Pancreas (tissue), 10 donors: ENCODE results near the gene FKBP4. TPM values are rescaled to one million over a fixed set of nuclear protein-coding genes. Genes with fewer than 3 reads are reported as not detected.

Experiments
- ATAC-seq, 4 donors: fragments of 200-7000 bp; cut with Tn5 transposase; one replicate each; pipeline versions ENCODE4 v1.8.0 to v1.9.1; 2020; ENCODE audit warnings: mild to moderate bottlenecking in 4 of 4, moderate library complexity in 4 of 4
- DNase-seq, 6 donors: peaks; one replicate each; pipeline ENCODE4 v3.0.0-alpha.2; 2020
- FAIRE-seq: peaks from 2 replicates; lab custom pipeline; 2012; peaks lifted over from hg19 to GRCh38; lab: Jason Lieb, UNC
- H3K27ac ChIP-seq, 4 donors: fragments of 200-600 bp; sonication (generic); 1 replicate in 3 of 4; 2 replicates in 1 of 4; pipeline versions ENCODE4 v1.5.0 to v1.8.0; 2020
- H3K27me3 ChIP-seq, 4 donors: fragments of 200-600 bp; one replicate each; pipeline ENCODE4 v1.8.0; 2021
- H3K36me3 ChIP-seq, 3 donors: fragments of 200-600 bp; sonication (generic) in 1 of 3; one replicate each; pipeline versions ENCODE4 v1.5.0 to v1.8.0; 2020 to 2021
- H3K4me1 ChIP-seq, 3 donors: fragments of 200-600 bp; one replicate each; pipeline ENCODE4 v1.8.0; 2021
- H3K4me3 ChIP-seq, 4 donors: fragments of 200-600 bp; sonication (generic) in 2 of 4; one replicate each; pipeline versions ENCODE4 v1.5.0 to v1.8.0; 2020 to 2021
- H3K9me3 ChIP-seq, 4 donors: fragments of 200-600 bp; one replicate each; pipeline ENCODE4 v1.8.0; 2021
- CTCF ChIP-seq, 4 donors: fragments of 200-600 bp; sonication (generic) in 3 of 4; IDR thresholded peaks; one replicate each; pipeline versions ENCODE4 v1.5.0 to v1.8.0; 2021; ENCODE audit warnings: antibody characterized with exemption in 4 of 4
- WGBS, 2 donors: extraction: QIAGEN DNeasy Blood & Tissue Kit; methylation state at CpG; one replicate each; pipeline ENCODE4 v1.1.7; 2013; 5-methylcytosine and 5-hydroxymethylcytosine counted together
- intact Hi-C, 3 donors: fragments of 100-400 bp; cut with DNase I; formaldehyde crosslinking; loops; one replicate each; pipeline versions ENCODE4 v1.11.1 to v1.14.2; 2022
- polyA plus RNA-seq, 2 donors: library from polyadenylated mRNA; stranded (reverse); fragments of 200-250 nt; gene quantifications; one replicate each; pipeline ENCODE4 v1.2.3, GENCODE V29; 2013
- total RNA-seq, 6 donors: library from RNA; stranded (reverse); fragmentation: NEBNext Ultra II Directional in 4 of 6; extraction: Animal tissue kit (Norgen Biotek cat#: 25700) in 4 of 6; gene quantifications; one replicate each; pipeline versions ENCODE4 v1.2.1 to v1.2.4, GENCODE V29; 2021 to 2023
- donor health status: healthy with polysubstance abuse.
- donor health status: DM: no; HTN: no; CAD: no; lungs with moderate emphysema.
- donor health status: DM: no; HTN: no; CAD: no.
- donor health status: control.
- donor health status: control.
- donor health status: Bipolar disorder and iron deficiency.
- donor health status: DM: yes; HTN: yes; CAD: no.
- donor health status: DM: no; HTN: no; CAD: no.
- donor health status: DM: no; HTN: no; CAD: no.
- donor health status: DM: yes; HTN: yes; CAD: no.

Gene FKBP4
- total and polyA plus RNA-seq, 8 donors: 24.2 to 72.8 (median 47.8) TPM

DNA sequence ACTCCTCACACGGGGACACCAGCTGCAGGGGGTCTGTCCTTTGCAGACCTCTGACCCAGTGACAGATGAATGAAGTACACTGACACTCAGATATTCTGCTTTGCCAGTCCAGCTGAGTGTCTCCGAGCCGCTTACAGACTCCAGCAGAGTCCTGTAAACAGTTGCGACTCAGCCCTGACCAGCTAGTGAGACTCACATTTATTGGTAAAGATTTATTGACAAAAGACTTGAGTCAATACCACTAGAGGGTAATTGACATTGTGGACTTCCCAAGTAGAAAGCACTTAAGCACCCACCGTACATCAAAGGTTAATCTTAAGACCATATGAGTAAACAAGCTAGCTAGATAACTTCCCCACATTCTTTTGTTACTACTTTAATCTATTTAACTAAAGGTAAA lies 9.8 kb upstream of the FKBP4 start:
- Histone ChIP-seq H3K4me3 (no peak overlapping the region), H3K4me1 (peaks cover 0 to 3% (median 0%) of the 10 kb centered on the region in 3 donors), H3K9me3 (no peaks in the 10 kb centered on the region), H3K36me3 (no peaks in the 10 kb centered on the region), H3K27me3 (no peaks in the 10 kb centered on the region), H3K27ac (no peak overlapping the region)
- no peak for TF ChIP-seq CTCF (IDR thresholded peaks at IDR 0.05)
- ATAC-seq (no peak), DNase-seq (no peak), FAIRE-seq (no peak)
- 42 to 44% methylated on average over 5 of the region's 5 CpGs for WGBS, 2 donors
- intact Hi-C loops: loop anchor here in 1 of 3 donors (2.0 kb wide), 1 partner anchor 46 kb away; no protein-coding TSS in a partner anchor

DNA sequence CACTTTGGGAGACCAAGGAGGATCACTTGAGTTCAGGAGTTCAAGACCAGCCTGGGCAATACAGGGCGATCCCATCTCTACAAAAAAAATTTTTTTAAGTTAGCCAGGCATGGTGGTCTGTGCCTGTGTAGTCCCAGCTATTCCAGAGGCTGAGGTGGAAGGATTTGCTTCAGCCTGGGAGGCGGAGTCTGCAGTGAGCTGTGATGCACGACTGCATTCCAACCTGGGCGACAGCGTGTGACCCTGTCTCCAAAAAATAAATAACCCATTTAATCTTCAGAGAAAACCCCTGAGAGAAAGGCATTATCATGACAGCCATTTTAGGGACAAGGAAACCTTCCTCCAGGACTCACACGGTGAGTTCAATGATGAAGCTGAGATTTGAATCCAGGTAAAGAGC lies 3.7 kb upstream of the FKBP4 start:
- TF ChIP-seq CTCF (IDR thresholded peaks at IDR 0.05): no peak
- no peak for DNase-seq
- no peak for FAIRE-seq
- Histone ChIP-seq H3K27ac (no peak overlapping the region), H3K27me3 (no peaks in the 10 kb centered on the region), H3K4me3 (no peak overlapping the region), H3K4me1 (no peaks in the 10 kb centered on the region), H3K9me3 (no peaks in the 10 kb centered on the region), H3K36me3 (no peaks in the 10 kb centered on the region)
- 76 to 80% methylated on average over 6 of the region's 6 CpGs for WGBS, 2 donors
- intact Hi-C loops: no loop called here
- ATAC-seq: no peak

DNA sequence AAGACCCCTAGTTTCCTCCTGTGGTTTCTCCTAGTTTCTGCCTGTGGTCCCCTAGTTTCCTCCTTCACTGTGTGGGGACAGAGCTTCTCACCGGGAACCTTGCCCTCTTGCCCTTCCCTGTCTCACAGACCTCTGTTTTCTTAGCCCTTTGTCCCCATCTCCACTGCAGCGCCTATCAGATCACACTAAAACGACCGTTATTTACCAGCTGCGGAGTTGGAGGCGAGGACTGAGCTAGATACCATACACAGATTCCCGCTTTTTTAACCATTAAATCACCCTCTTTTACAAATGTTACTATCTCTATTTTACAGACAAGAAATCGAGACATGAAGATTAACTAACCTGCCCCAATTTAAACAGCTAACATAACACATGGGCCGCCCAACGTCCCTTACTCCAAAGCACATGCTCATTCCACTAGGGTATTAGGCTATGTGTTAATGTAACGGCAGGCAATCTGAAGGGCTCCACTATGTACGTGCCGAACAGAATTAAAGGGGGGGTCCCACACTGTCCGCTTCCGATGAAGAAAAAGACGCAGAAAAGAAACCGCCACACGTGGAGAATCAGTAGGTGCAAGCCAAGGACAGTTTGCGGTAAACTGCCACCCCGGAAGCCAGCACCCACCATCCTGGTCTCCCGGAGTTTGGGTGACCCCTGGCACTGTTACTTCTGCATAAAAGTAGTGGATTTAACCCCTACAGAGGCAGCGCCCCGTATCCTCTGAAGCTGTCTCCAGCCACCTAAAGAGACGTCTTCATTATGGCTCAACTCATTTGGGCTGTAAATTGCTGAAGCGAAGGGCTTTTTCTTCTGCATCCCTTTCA lies 1.9 kb upstream of the FKBP4 start:
- ATAC-seq: no peak
- intact Hi-C loops: no loop called here
- no peak for DNase-seq
- no peak for TF ChIP-seq CTCF (IDR thresholded peaks at IDR 0.05)
- FAIRE-seq: no peak
- Histone ChIP-seq H3K4me3 (no peak overlapping the region), H3K36me3 (no peaks in the 10 kb centered on the region), H3K27me3 (no peaks in the 10 kb centered on the region), H3K27ac (no peak overlapping the region), H3K4me1 (peaks cover 14% of the 10 kb centered on the region in 3 donors), H3K9me3 (no peaks in the 10 kb centered on the region)
- 74 to 79% methylated on average over 25 of the region's 25 CpGs for WGBS, 2 donors

DNA sequence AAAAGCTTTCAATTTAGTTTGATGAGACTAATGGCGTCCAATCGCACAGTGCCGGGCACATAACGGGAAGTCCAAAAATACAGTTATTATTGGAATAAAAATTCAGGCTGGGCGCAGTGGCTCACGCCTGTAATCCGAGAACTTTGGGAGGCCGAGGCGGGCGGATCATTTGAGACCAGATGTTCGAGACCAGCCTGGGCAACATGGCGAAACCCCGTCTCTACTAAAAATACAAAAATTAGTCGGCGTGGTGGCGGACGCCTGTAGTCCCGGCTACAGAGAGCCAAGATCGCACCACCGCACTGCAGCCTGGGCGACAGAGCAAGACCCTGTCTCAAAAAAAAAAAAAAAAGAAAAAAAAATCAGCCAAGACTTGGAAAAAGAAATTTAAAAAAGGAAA lies 1.2 kb upstream of the FKBP4 start:
- DNase-seq (no peak), ATAC-seq (no peak), FAIRE-seq (no peak)
- no peak for TF ChIP-seq CTCF (IDR thresholded peaks at IDR 0.05)
- no peak overlapping the region for H3K27ac ChIP-seq
- intact Hi-C loops: no loop called here
- H3K9me3 ChIP-seq: no peaks in the 10 kb centered on the region
- H3K4me1 ChIP-seq: peaks cover 15 to 17% (median 15%) of the 10 kb centered on the region in 3 donors
- peaks cover 0 to 6% (median 3%) of the 10 kb centered on the region in 3 donors for H3K36me3 ChIP-seq
- WGBS, 2 donors: 94% methylated on average over 21 of the region's 21 CpGs
- no peak overlapping the region for H3K4me3 ChIP-seq
- no peaks in the 10 kb centered on the region for H3K27me3 ChIP-seq
